ENCODE data around the gene FADS1.
A peak's percentile ranks its signal among the peaks of the same experiment; 100 is the strongest.

FADS1 gene

GRCh38 chr11:61814958-61815789 lies 1.6 kb downstream of the FADS1 start:
- peak overlapping the region; percentile 66 for H3K4me3 ChIP-seq (replicated peaks; ENCODE audit: low read depth, low read length)
- no peak for TF ChIP-seq CTCF (IDR thresholded peaks at IDR 0.05; ENCODE audit: low read depth, low read length, missing control alignments)
- DNase-seq (ENCODE audit: extremely low read depth, low read depth): peak; percentile 79

- TF ChIP-seq CTCF (IDR thresholded peaks at IDR 0.05; ENCODE audit: low read depth, low read length, missing control alignments): no peak
- no peak for DNase-seq (ENCODE audit: extremely low read depth, low read depth)
- H3K4me3 ChIP-seq (replicated peaks; ENCODE audit: low read depth, low read length): peak overlapping the region; percentile 66
Measured at GRCh38 chr11:61814247-61814957, 2.4 kb downstream of the FADS1 start.

- no peak overlapping the region for H3K4me3 ChIP-seq (replicated peaks; ENCODE audit: low read depth, low read length)
- no peak for TF ChIP-seq CTCF (IDR thresholded peaks at IDR 0.05; ENCODE audit: low read depth, low read length, missing control alignments)
- no peak for DNase-seq (ENCODE audit: extremely low read depth, low read depth)
Measured at GRCh38 chr11:61812736-61813411, 3.9 kb downstream of the FADS1 start.

- no peak for DNase-seq (ENCODE audit: extremely low read depth, low read depth)
- no peak overlapping the region for H3K4me3 ChIP-seq (replicated peaks; ENCODE audit: low read depth, low read length)
- no peak for TF ChIP-seq CTCF (IDR thresholded peaks at IDR 0.05; ENCODE audit: low read depth, low read length, missing control alignments)
Measured at GRCh38 chr11:61811831-61812230, 5.0 kb downstream of the FADS1 start.

- DNase-seq (ENCODE audit: extremely low read depth, low read depth): no peak
- no peak overlapping the region for H3K4me3 ChIP-seq (replicated peaks; ENCODE audit: low read depth, low read length)
- TF ChIP-seq CTCF (IDR thresholded peaks at IDR 0.05; ENCODE audit: low read depth, low read length, missing control alignments): no peak
Measured at GRCh38 chr11:61810671-61811175, 6.1 kb downstream of the FADS1 start.

GRCh38 chr11:61806785-61807184 lies 10.0 kb downstream of the FADS1 start:
- no peak for DNase-seq (ENCODE audit: extremely low read depth, low read depth)
- H3K4me3 ChIP-seq (replicated peaks; ENCODE audit: low read depth, low read length): no peak overlapping the region
- no peak for TF ChIP-seq CTCF (IDR thresholded peaks at IDR 0.05; ENCODE audit: low read depth, low read length, missing control alignments)

Measured in HFF-Myc (cell line).